HCT116 (cell line): ENCODE measurements around the gene ARHGDIG. TPM values are rescaled to one million over a fixed set of nuclear protein-coding genes. Genes with fewer than 3 reads are reported as not detected.
"Not testable (repeated sequence)": the region's sequence is repeated elsewhere in the genome, so short reads cannot be mapped to it uniquely, and the experiment has no call there.

Experiments used
- ATAC-seq: fragments of 200-7000 bp; cut with Tn5 transposase; 2 replicates; pipeline ENCODE4 v1.9.1; 2020; ENCODE audit warnings: mild to moderate bottlenecking, moderate library complexity
- BruUV-seq: library from RNA; stranded (reverse); fragments of 400-500 nt; replicated peaks from 2 replicates; lab custom pipeline; 2021; lab: Mats Ljungman, UMichigan
- CTCF ChIA-PET: fragments of 300-600 bp; sonication (Branson Sonifier 250); formaldehyde crosslinking; loops from one replicate; lab custom pipeline; 2021; ENCODE audit warnings: antibody characterized with exemption; lab: Charles Lee
- POLR2A ChIA-PET: fragments of 300-600, 350-600 bp; sonication (Branson Sonifier 250); formaldehyde crosslinking; loops from one replicate; lab custom pipeline; 2021; ENCODE audit warnings: antibody characterized with exemption; lab: Charles Lee
- RAD21 ChIA-PET, 2 experiments: fragments of 300-600 bp; sonication (Branson Sonifier 250); formaldehyde crosslinking; loops; one replicate each; lab custom pipeline; 2023; ENCODE audit warnings: low total read pairs in 2 of 2; ENCODE audit not compliant: uncharacterized antibody in 2 of 2, unreplicated experiment in 2 of 2, low non-redundant PET in 1 of 2; lab: Charles Lee
- DNase-seq: peaks from one replicate; pipeline ENCODE4 v3.0.0-alpha.2; 2010; ENCODE audit warnings: low read depth, low spot score
- H2AFZ ChIP-seq: fragments of 200-600 bp; shearing (Covaris generic), sonication (generic); 2 replicates; pipeline ENCODE4 v1.6.1; 2017; ENCODE audit warnings: low read depth, mixed run types, mixed read lengths, antibody characterized with exemption, low read length; ENCODE audit not compliant: poor library complexity, severe bottlenecking
- H3K27ac ChIP-seq: 2 replicates; pipeline ENCODE4 v1.5.1; 2012; ENCODE audit warnings: low read depth, low read length
- H3K27me3 ChIP-seq: fragments of 200-600 bp; sonication (generic); 2 replicates; pipeline ENCODE4 v1.6.1; 2016; ENCODE audit warnings: mixed run types, low read length, mixed read lengths; ENCODE audit not compliant: insufficient read depth
- H3K36me3 ChIP-seq, 2 experiments: fragments of 200-500 bp in 1 of 2; fragments of 200-600 bp in 1 of 2; sonication (Bioruptor generic) in 1 of 2; sonication (generic) in 1 of 2; 2 replicates each; pipeline versions ENCODE4 v1.5.1 to v1.6.1; 2014 to 2016; ENCODE audit warnings: low read length in 2 of 2, inconsistent platforms in 1 of 2, mixed read lengths in 1 of 2, mixed run types in 1 of 2; ENCODE audit not compliant: insufficient read depth in 2 of 2, control insufficient read depth in 1 of 2
- H3K4me1 ChIP-seq, 2 experiments: fragments of 200-600 bp in 1 of 2; sonication (generic) in 1 of 2; 2 replicates each; pipeline versions ENCODE4 v1.5.1 to v1.6.1; 2012 to 2017; ENCODE audit warnings: low read length in 2 of 2, inconsistent platforms in 1 of 2, mild to moderate bottlenecking in 1 of 2, mixed read lengths in 1 of 2, mixed run types in 1 of 2, moderate library complexity in 1 of 2; ENCODE audit not compliant: insufficient read depth in 2 of 2, control insufficient read depth in 1 of 2
- H3K4me2 ChIP-seq: fragments of 200-600 bp; sonication (generic); 2 replicates; pipeline ENCODE4 v1.6.1; 2017; ENCODE audit warnings: mixed run types, low read length, mixed read lengths
- H3K4me3 ChIP-seq, 2 experiments: fragments of 200-600 bp in 1 of 2; sonication (generic) in 1 of 2; replicated peaks in 1 of 2; 2 replicates each; pipeline ENCODE4 v1.5.1; 2011 to 2016; ENCODE audit warnings: low read length in 2 of 2, control low read depth in 1 of 2, low read depth in 1 of 2, mild to moderate bottlenecking in 1 of 2, mixed read lengths in 1 of 2, mixed run types in 1 of 2
- H3K79me2 ChIP-seq: fragments of 200-600 bp; sonication (generic); 2 replicates; pipeline ENCODE4 v1.6.1; 2017; ENCODE audit warnings: mild to moderate bottlenecking, mixed run types, low read length, moderate library complexity, mixed read lengths; ENCODE audit not compliant: insufficient read depth
- H3K9ac ChIP-seq: fragments of 200-600 bp; sonication (generic); 2 replicates; pipeline ENCODE4 v1.6.1; 2016; ENCODE audit warnings: low read length, mixed read lengths
- H3K9me2 ChIP-seq: fragments of 200-600 bp; sonication (generic), shearing (Covaris generic); 2 replicates; pipeline ENCODE4 v1.6.1; 2017; ENCODE audit warnings: mixed run types, mild to moderate bottlenecking, moderate library complexity; ENCODE audit not compliant: insufficient read depth
- H3K9me3 ChIP-seq, 2 experiments: fragments of 200-500 bp in 1 of 2; fragments of 200-600 bp in 1 of 2; sonication (Bioruptor generic) in 1 of 2; sonication (generic) in 1 of 2; 2 replicates each; pipeline ENCODE4 v1.6.1; 2014 to 2017; ENCODE audit warnings: low read length in 2 of 2, mixed read lengths in 2 of 2, inconsistent platforms in 1 of 2, low read depth in 1 of 2, mild to moderate bottlenecking in 1 of 2, mixed run types in 1 of 2, moderate library complexity in 1 of 2; ENCODE audit not compliant: control insufficient read depth in 1 of 2, insufficient read depth in 1 of 2
- H4K20me1 ChIP-seq: fragments of 200-600 bp; sonication (generic), shearing (Covaris generic); 2 replicates; pipeline ENCODE4 v1.6.1; 2017; ENCODE audit warnings: mixed run types, mild to moderate bottlenecking, moderate library complexity; ENCODE audit not compliant: insufficient read depth
- EGR1 ChIP-seq: IDR thresholded peaks from 2 replicates; pipeline ENCODE4 v1.6.1; 2012; ENCODE audit warnings: low read depth
- POLR2AphosphoS5 ChIP-seq: IDR thresholded peaks from 2 replicates; pipeline ENCODE4 v1.6.1; 2011; ENCODE audit warnings: mild to moderate bottlenecking, low read depth, low read length, moderate library complexity
- ZFX ChIP-seq: fragments of 450-650 bp; IDR thresholded peaks from 2 replicates; pipeline ENCODE4 v1.6.1; 2017
- intact Hi-C: fragments of 100-400 bp; cut with micrococcal nuclease; formaldehyde crosslinking; loops from 2 replicates; pipeline ENCODE4 v1.10.0; 2022
- total RNA-seq: library from RNA; stranded (reverse); gene quantifications from one replicate; pipeline ENCODE4 v1.2.1, GENCODE V29; 2021; ENCODE audit not compliant: unreplicated experiment
- TF ChIP-seq, protein P1 (sequence below), 3 experiments: fragments of 200-600 bp in 1 of 3; sonication (generic) in 1 of 3; IDR thresholded peaks in 2 of 3; conservative IDR thresholded peaks in 1 of 3; 2 replicates each; pipeline ENCODE4 v1.5.1; 2012 to 2017; ENCODE audit warnings: low read depth in 2 of 3, low read length in 2 of 3, antibody characterized with exemption in 1 of 3, borderline replicate concordance in 1 of 3, control low read depth in 1 of 3, mild to moderate bottlenecking in 1 of 3, mixed read lengths in 1 of 3, mixed run types in 1 of 3, moderate library complexity in 1 of 3; ENCODE audit not compliant: insufficient read depth in 1 of 3

The ARHGDIG gene
- total RNA-seq, 1 experiment from 2014 or later = not detected

DNA sequence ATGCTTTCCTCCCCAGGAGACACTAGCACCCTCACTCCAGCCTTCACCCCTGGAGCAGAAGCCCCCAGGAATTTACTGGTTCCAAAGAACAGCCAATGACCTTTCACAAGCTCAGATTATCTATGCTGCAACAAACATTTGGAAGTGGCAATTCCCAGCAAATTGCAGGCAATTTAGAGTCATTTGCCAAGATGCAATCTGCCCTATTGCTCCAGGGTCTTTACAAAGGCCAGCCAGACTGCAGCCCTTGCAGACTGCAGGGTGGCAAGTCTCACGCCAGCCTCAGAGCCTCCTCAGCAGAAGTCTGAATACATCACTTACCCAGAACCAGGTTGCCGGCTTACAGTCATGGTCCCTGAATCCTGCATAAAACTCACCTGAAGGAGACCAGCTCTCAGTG lies 50.4 kb downstream of the ARHGDIG start:
- ChIA-PET RAD21 (no interaction called here), CTCF (no interaction called here)
- Histone ChIP-seq H3K27ac (no peak overlapping the region), H3K27me3 (no peaks in the 10 kb centered on the region), H3K9ac (no peak overlapping the region), H2AFZ (no peak overlapping the region), H3K4me1 (peaks cover 17 to 32% of the 10 kb centered on the region in 2 experiments), H3K9me2 (no peaks in the 10 kb centered on the region), H3K4me3 (no peak overlapping the region), H3K4me2 (no peak overlapping the region), H3K9me3 (no peaks in the 10 kb centered on the region), H3K79me2 (peaks cover 44% of the 10 kb centered on the region), H4K20me1 (no peaks in the 10 kb centered on the region), H3K36me3 (no peaks in the 10 kb centered on the region)
- no peak for DNase-seq
- intact Hi-C loops = no loop called here
- ATAC-seq = no peak
- no TSS peak for BruUV-seq
- TF ChIP-seq, protein P1, sequence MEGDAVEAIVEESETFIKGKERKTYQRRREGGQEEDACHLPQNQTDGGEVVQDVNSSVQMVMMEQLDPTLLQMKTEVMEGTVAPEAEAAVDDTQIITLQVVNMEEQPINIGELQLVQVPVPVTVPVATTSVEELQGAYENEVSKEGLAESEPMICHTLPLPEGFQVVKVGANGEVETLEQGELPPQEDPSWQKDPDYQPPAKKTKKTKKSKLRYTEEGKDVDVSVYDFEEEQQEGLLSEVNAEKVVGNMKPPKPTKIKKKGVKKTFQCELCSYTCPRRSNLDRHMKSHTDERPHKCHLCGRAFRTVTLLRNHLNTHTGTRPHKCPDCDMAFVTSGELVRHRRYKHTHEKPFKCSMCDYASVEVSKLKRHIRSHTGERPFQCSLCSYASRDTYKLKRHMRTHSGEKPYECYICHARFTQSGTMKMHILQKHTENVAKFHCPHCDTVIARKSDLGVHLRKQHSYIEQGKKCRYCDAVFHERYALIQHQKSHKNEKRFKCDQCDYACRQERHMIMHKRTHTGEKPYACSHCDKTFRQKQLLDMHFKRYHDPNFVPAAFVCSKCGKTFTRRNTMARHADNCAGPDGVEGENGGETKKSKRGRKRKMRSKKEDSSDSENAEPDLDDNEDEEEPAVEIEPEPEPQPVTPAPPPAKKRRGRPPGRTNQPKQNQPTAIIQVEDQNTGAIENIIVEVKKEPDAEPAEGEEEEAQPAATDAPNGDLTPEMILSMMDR (IDR thresholded peaks at IDR 0.05 in 2 of 3, conservative IDR thresholded peaks at IDR 0.05 in 1 of 3; ENCODE audit: borderline replicate concordance in 1 of 3, insufficient read depth in 1 of 3, low read depth in 2 of 3, low read length in 2 of 3) = no peak
- TF ChIP-seq POLR2AphosphoS5 = no peak
- TF ChIP-seq ZFX = no peak
- TF ChIP-seq EGR1 = no peak
- TF ChIP-seq, all 23 proteins: peak for 0
- POLR2A ChIA-PET = no interaction called here

- H3K9me2 ChIP-seq, POLR2A ChIA-PET, H2AFZ ChIP-seq, H3K9ac ChIP-seq, RAD21 ChIA-PET, H3K4me3 ChIP-seq, BruUV-seq, ATAC-seq, CTCF ChIA-PET, H3K4me2 ChIP-seq, H3K27ac ChIP-seq, H3K9me3 ChIP-seq, H4K20me1 ChIP-seq, H3K36me3 ChIP-seq, DNase-seq, H3K27me3 ChIP-seq, intact Hi-C loops: not testable (repeated sequence)
- Histone ChIP-seq H3K79me2 (peaks cover 46% of the 10 kb centered on the region), H3K4me1 (peaks cover 14 to 32% of the 10 kb centered on the region in 2 experiments)
Observed at GRCh38 chr16:331181-331814, 50.9 kb downstream of the ARHGDIG start.

Other genes with a start within 250 kb of the ARHGDIG start
- gene POLR3K, start 227.0 kb upstream of the ARHGDIG start, total RNA-seq = 22.7 TPM
- gene SNRNP25, start 226.8 kb upstream of the ARHGDIG start, total RNA-seq = 24.5 TPM
- gene RHBDF1, start 208.0 kb upstream of the ARHGDIG start, total RNA-seq = 19.8 TPM
- 32.6 TPM for gene MPG, start 202.4 kb upstream of the ARHGDIG start, total RNA-seq
- gene NPRL3, start 141.9 kb upstream of the ARHGDIG start, total RNA-seq = 32.0 TPM
- gene HBZ, start 127.9 kb upstream of the ARHGDIG start, total RNA-seq = not detected
- not detected for gene HBM, start 114.6 kb upstream of the ARHGDIG start, total RNA-seq
- gene HBA2, start 107.7 kb upstream of the ARHGDIG start, total RNA-seq = 3.0 TPM
- 4.9 TPM for gene HBA1, start 103.9 kb upstream of the ARHGDIG start, total RNA-seq
- not detected for gene HBQ1, start 100.1 kb upstream of the ARHGDIG start, total RNA-seq
- gene LUC7L, start 51.1 kb upstream of the ARHGDIG start, total RNA-seq = 50.5 TPM
- 36.4 TPM for gene FAM234A, start 45.8 kb upstream of the ARHGDIG start, total RNA-seq
- gene RGS11, start 4.6 kb upstream of the ARHGDIG start, total RNA-seq = not detected
- gene PDIA2, start 2.6 kb downstream of the ARHGDIG start, total RNA-seq = 0.93 TPM
- 20.2 TPM for gene AXIN1, start 72.1 kb downstream of the ARHGDIG start, total RNA-seq
- gene MRPL28, start 89.9 kb downstream of the ARHGDIG start, total RNA-seq = 61.4 TPM
- gene PGAP6, start 101.4 kb downstream of the ARHGDIG start, total RNA-seq = 35.4 TPM
- 68.2 TPM for gene NME4, start 116.6 kb downstream of the ARHGDIG start, total RNA-seq
- 17.1 TPM for gene DECR2, start 121.3 kb downstream of the ARHGDIG start, total RNA-seq
- 12.8 TPM for gene RAB11FIP3, start 145.1 kb downstream of the ARHGDIG start, total RNA-seq
- gene CAPN15, start 247.1 kb downstream of the ARHGDIG start, total RNA-seq = 39.0 TPM